HG02623 (cell line): Measurements from ENCODE around the gene AK9.

Experiments used
- ATAC-seq: cut with Tn5 transposase; IDR thresholded peaks from one replicate; pipeline ENCODE4 v1.9.1; 2021; ENCODE audit warnings: moderate library complexity; ENCODE audit not compliant: unreplicated experiment

The AK9 gene

GRCh38 chr6:109448615-109449014 is 242.4 kb downstream of the AK9 start:
- ATAC-seq, result no peak

DNA sequence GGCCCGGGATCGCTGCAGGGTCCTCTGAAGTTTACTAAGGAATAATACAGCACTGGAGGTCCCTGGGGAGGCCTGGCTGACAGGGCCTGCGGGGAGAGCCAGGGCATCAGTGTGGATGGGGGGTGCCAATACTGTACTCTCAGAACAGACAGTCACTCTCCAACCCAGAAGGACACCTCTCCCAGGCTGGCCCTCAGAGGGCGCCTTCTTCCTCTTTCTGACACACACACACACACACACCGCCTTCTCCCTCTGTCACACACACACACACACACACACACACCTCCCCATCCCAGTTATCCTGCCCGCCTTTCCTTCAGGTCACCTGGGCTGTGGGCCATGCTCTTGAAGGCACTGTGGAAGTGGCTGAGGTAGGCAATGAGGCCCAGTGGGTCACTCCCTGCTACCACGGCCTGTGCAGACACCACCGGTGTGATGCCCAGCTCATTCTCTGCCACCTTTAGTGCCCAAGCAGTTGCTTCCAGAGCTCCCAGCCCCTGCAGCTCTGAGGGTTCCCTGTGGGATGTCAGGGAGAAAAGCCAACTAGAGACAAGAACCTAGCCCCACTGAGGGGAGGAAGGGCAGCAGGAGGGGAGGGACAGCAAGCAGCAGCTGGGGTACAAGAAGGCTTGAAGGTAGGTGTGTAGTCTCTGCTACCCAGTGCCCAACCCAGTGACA is 243.0 kb downstream of the AK9 start:
- ATAC-seq, result no peak

- no peak for ATAC-seq
These were observed 243.9 kb downstream of the AK9 start for GRCh38 chr6:109447087-109447486.

DNA sequence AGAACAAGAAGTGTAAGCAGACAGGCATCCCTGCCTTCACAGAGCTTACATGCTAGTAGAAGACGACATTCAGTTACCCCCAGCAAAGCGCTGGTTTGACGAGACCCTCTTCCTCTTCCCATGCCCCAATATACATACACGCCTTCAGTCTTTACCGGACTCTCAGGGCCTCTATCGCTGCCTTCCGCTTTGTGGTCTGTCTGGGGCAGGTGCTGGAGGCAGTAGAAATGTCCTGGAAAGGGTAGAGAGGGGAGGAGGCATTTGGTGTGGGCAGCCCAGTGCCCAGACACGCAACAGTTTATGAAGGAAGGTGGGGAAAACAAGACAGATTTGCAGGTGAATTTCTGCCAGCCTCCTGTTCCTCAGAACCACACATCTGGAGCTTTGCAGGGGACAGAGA is 244.5 kb downstream of the AK9 start:
- no peak for ATAC-seq

- no peak for ATAC-seq
These were observed 244.9 kb downstream of the AK9 start for GRCh38 chr6:109446072-109446471.

GRCh38 chr6:109445382-109445781 is 245.6 kb downstream of the AK9 start:
- ATAC-seq, result no peak

- no peak for ATAC-seq
These were observed 247.5 kb downstream of the AK9 start for GRCh38 chr6:109443425-109443950.
